SK-N-SH treated with all-trans-retinoic acid at 6 μM for 48 hours (cell line): ENCODE measurements around the gene ACTN1.

ENCODE experiments used
- CSDC2 ChIP-seq: fragments of 250-450 bp; sonication (Bioruptor Pico); IDR thresholded peaks from 2 replicates; pipeline ENCODE4 v1.5.0; 2020; ENCODE audit warnings: mild to moderate bottlenecking, moderate library complexity
- ESRRG ChIP-seq: fragments of 250-450 bp; sonication (Bioruptor Pico); IDR thresholded peaks from 2 replicates; pipeline ENCODE4 v1.6.1; 2021; ENCODE audit warnings: mild to moderate bottlenecking
- OSR1 ChIP-seq: fragments of 250-450 bp; sonication (Bioruptor Pico); IDR thresholded peaks from 2 replicates; pipeline ENCODE4 v1.8.0; 2022; ENCODE audit warnings: moderate library complexity, mild to moderate bottlenecking, inconsistent platforms
- RARB ChIP-seq: fragments of 250-450 bp; sonication (Bioruptor Pico); IDR thresholded peaks from 2 replicates; pipeline ENCODE4 v1.8.0; 2021; ENCODE audit warnings: mild to moderate bottlenecking, moderate library complexity
- ZC3H10 ChIP-seq: fragments of 250-450 bp; sonication (Bioruptor Pico); IDR thresholded peaks from 2 replicates; pipeline ENCODE4 v1.5.1; 2021; ENCODE audit warnings: mild to moderate bottlenecking, moderate library complexity
- ZNF565 ChIP-seq: fragments of 450-650 bp; formaldehyde crosslinking; conservative IDR thresholded peaks from 2 replicates; pipeline ENCODE4 v1.5.0; 2020; ENCODE audit warnings: low read depth, mild to moderate bottlenecking, moderate library complexity
- ZNF70 ChIP-seq: fragments of 450-650 bp; formaldehyde crosslinking; IDR thresholded peaks from 2 replicates; pipeline ENCODE4 v1.5.0; 2020; ENCODE audit warnings: mild to moderate bottlenecking, moderate library complexity
- TF ChIP-seq, protein P1 (sequence below): fragments of 250-450 bp; sonication (Bioruptor Pico); IDR thresholded peaks from 2 replicates; pipeline ENCODE4 v1.8.0; 2020; ENCODE audit warnings: mild to moderate bottlenecking, moderate library complexity, borderline replicate concordance

DNA sequence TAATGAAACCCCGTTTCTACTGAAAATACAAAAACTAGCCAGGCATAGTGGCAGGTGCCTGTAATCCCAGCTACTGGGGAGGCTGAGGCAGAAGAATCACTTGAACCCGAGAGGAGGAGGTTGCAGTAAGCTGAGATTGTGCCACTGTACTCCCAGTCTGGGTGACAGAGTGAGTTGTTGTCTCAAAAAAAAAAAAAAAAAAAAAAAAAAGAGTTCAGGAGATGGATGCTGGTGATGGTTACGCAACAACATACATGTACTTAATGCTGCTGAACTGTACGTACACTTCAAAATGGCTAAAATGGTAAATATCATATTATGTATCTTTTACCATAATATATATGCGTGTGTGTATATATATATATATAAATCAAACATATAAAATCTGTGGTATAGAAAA is 29.0 kb downstream of the ACTN1 start:
- TF ChIP-seq CSDC2 (CRISPR knock-in tag) (no peak), RARB (CRISPR knock-in tag) (no peak), OSR1 (no peak), ZNF70 (CRISPR knock-in tag) (no peak), ESRRG (CRISPR knock-in tag) (no peak), ZNF565 (CRISPR knock-in tag) (no peak), ZC3H10 (CRISPR knock-in tag) (no peak)
- TF ChIP-seq, protein P1, sequence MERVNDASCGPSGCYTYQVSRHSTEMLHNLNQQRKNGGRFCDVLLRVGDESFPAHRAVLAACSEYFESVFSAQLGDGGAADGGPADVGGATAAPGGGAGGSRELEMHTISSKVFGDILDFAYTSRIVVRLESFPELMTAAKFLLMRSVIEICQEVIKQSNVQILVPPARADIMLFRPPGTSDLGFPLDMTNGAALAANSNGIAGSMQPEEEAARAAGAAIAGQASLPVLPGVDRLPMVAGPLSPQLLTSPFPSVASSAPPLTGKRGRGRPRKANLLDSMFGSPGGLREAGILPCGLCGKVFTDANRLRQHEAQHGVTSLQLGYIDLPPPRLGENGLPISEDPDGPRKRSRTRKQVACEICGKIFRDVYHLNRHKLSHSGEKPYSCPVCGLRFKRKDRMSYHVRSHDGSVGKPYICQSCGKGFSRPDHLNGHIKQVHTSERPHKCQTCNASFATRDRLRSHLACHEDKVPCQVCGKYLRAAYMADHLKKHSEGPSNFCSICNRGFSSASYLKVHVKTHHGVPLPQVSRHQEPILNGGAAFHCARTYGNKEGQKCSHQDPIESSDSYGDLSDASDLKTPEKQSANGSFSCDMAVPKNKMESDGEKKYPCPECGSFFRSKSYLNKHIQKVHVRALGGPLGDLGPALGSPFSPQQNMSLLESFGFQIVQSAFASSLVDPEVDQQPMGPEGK (CRISPR knock-in tag): no peak
